IPS-NIHi7 (cell line): ENCODE data around the gene MAS1.

Experiments used
- DNase-seq: peaks from one replicate; pipeline ENCODE4 v3.0.0; 2012; ENCODE audit warnings: mixed read lengths; ENCODE audit errors: extremely low spot score

MAS1 gene

DNA sequence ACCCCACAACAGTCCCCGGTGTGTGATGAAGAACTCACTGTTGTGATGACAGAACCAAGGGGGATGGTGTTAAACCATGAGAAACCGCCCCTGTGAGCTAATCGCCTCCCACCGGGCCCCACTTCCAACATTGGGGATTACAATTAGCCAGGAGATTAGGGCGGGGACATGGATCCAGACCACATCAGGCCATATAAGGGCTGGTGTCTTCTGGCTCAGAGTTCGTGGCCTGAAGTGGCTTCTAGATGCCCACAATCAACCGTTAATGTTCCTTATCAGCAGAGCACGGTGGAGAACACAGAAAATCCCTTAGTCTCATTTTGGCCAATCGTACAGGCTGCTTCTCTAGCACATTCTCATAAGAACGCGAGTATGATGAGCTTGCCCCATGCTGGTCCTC lies 10.9 kb upstream of the MAS1 start:
- DNase-seq: no peak

DNA sequence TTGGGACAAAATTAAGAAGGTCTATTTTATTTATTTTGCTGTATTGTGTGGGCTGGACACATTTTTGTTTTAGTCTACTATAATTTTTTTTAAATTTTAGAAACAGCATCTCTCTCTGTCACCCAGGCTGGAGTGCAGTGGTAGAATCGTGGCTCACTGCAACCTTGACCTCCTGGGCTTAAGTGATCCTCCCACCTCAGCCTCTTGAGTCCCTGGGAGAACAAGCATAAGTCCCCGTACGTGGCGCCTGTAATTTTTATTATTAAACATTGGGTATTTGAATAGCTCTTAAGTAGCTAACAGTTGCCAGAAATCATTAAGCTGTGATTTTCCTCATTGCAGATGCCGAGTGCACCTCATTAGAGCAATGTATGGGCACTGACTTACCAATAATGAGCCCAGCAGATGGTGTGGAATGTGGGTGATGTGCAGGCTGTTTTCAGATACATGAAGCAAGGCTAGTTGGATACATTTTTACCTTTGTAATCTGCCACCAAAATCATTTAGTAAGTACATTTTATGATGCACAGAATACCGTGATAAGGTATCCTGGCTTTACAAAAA lies 10.3 kb upstream of the MAS1 start:
- no peak for DNase-seq

DNA sequence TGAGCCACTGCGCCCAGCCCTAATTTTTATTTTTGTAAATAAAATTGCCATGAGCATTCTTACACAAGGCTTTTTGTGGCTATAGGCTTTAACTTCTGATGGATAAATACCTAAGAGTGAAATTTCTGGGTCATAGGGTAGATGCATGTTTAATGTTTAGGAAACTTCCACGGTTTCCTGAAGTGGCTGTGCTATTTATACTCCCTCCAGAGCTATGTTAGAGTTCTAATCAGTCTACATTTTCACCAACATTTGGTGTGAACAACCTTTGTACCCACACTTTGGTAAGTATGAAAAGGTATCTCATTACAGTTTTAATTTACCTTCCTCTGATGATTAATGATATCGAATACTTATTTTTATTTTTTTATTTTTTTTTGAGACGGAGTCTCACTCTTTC lies 6.1 kb upstream of the MAS1 start:
- DNase-seq: no peak

DNA sequence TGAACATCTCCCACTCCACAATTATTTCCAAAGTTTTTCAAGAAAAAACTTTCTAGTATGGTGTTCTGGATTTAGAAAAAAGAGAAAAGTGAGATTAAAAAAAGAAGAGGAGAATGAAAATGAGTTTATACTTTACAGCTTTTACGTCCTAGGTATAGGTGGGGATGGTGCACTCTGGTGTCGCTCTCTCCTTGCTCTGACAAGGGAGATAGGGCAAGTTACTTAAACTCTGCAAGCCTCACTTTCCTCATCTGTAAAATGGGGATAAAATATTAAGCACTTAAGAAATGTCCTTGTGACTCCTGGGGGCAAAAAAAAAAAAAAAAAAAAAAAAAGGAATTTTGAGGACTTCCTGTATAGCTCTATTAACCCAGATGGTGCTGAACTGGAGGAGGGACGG lies 4.5 kb upstream of the MAS1 start:
- no peak for DNase-seq

DNA sequence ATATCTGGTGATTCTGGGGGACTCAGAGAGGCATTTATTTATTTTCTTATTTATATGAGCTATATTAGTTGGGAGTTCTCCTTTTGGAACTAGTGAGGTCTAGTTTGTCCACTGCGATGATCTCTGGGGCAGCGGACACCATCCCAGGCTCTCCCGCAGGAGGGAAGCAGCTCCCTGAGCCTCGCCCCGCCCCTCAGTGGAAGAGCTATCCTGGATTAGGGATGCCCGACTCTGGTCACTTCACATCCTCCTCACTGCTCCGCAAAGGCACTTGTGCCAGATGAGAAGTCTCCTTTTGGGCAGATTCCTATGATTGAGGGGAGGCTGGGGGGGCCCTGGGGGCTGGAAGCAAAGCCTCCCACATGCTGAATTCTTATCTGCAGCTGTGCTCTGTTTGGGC lies 3.6 kb upstream of the MAS1 start:
- DNase-seq: no peak

DNA sequence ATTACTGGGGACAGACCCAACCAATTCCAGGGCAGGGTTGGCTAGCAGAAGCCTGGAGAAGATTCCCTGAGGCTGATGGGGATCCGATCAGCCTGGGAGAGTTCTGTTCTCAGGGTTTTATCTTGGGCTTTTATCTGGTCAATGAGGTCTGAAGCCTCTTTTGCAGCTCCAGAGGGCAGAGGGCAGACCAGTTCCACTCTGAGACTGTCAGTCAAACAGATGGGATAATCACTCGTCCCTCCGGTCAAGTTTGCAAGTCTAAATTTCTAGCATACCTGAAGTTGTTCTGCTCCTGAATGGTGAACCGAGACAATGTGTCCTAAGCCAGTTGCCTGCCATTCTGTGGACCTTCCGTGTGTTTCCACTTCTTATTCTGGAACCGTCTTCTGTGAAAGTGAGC lies 3.0 kb upstream of the MAS1 start:
- DNase-seq: no peak

DNA sequence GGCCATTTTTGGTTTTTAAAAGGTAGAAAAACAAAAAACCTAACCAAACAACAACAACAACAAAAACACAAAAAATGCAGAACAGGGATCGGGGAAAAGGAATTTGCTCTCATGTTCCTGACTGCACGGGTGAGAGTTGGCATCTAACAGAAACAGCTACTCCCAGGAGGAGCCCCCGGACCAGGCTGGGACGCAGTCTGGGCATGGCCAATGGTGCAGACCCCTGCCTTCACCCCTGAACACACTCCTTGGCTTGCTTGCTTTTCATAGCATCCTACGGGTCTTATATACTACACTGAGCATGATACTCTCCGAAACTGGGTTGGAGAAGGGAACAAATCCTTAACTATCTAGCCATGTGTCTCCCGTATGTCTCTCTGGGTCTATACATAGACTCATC lies 587 bp upstream of the MAS1 start:
- no peak for DNase-seq

DNA sequence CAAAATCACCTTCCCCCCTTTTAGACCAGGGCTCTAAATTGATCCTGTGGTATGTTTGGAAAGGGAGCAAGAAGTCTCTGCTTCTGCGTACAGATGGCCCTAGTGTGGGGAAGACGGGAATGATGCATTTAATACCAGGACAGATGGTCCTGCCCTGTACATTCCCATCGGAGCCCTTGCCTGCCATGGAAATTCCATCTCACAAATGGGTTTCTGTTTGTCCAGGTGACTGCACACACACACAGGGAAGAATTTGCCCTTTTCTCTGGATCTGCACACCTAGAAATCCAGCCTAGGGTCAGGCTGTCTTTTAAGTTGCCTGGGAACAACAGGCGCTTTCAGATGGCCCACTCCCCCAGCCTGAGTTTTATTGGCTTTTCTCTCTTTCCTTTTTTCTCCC lies 1.3 kb downstream of the MAS1 start:
- no peak for DNase-seq

DNA sequence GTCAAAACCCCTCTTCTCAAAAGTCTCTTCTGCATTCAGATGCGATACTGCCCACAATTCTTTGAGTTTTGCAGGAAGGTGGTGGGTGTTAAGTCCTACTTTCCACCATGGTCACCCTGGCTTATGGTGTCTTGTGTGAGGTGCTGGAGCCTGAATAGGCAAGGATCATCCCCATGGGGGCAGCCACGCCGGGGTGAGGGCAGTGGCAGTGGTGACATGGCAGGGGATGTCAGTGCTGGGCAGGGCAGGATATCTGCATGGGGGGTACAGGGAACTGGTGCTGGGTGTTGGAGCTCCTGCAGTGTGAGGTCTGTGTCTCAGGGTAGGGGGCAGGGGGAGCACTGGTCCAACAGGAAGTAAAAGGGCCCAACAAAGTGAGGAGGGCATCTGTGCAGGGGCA lies 2.3 kb downstream of the MAS1 start:
- DNase-seq: no peak

DNA sequence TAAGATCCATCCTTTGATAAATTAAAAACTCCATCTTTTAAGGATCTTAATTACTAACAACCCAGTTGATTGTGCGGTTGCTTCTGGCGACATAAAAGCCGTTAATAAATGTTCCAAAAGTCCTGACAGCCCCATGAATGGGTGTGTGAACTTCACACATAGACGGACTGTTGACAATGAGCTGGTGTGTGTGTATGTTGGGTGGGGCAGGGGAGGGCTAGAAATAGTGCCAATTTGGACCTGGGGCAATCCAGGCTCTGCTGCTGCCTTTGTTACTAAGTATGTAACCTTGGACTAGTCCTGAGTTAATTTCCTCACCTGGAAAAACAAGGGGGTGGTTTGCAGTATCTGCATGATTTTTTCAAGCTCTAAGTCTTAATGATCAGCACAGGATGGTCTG lies 4.2 kb downstream of the MAS1 start:
- no peak for DNase-seq

DNA sequence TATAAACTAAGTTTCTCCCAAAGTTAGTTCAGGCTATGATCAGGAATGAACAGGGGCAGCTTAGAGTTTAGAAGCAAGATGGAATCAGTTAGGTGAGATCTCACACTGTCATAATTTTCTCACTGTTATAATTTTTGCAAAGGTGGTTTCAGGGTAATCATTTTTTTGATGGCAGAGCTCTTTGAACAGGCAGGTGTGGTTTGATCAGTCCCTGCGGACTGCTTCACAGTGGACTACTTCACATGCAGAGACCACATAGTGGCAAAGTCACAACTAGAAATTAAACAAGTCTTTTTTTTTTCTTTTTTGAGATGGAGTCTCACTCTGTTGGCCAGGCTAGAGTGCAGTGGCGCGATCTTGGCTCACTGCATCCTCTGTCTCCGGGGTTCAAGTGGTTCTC lies 6.8 kb downstream of the MAS1 start:
- no peak for DNase-seq

DNA sequence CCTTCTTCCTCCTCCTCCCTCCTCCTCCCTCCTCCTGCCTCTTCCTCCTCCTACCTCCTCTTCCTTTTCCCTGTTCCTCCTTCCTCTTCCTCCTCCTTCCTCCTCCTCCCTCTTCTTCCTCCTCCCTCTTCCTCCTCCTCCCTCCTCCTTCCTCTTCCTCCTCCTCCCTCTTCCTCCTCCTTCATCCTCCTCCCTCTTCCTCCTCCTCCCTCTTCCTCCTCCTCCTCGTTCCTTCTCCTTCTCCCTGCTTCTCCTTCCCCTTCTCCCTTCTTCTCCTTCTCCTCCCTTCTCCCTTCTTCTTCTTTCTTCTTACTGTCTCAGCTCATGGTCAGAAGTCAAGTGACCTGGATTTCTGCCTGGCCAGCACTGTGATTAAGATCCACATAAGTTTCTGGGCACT lies 7.7 kb downstream of the MAS1 start:
- no peak for DNase-seq

DNA sequence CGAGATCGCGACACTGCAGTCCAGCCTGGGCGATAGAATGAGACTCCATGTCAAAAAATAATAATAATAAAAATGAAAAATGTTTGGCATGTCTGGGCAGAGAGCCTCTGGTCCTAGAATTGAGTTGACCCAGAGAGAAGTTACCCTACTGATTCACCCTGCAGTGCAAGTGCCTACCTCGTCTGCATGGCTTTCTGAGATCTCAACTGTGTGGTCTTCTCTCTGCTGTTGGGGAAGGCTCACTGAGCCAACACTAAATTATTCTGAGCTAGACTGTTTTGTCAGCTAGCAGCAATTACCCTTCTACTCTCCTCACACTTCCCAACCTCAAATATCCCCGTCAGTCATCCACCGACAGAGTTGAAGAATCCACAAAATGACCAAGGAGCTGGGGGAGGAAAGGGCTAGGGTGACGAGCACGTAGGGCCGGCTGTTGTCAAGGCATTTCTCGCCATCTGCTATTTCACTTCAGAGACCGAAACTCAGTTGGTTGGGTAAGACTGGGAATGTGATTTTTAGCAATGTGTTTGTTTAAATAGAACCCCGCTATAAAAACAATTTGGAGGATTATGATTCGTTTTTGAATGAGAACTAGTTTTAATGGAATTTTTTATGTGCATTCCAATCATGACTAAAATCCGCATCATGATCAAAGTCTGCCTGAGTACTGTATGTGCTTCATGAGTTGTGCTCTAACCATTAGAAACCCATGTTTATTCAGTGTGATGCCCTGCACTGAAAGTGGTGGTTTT lies 9.4 kb downstream of the MAS1 start:
- no peak for DNase-seq

DNA sequence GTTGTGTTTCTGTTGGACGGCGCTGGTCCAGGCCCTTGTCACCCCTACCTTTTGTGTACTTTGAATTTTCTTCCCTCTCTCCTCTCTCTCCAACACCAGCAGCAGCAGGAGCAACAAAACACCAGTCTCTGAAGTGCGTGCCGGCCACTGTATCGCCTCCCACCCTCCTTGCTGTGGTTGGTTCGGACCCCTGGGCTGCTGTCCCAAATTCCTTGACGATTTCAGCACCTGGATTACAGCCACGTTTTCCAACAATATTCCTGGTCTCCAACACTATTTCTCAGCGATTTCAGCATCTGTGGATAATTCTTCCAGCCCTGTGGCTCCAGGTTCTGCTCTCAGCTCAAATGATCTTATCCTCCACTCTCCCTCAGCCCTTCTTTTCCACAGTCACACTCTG lies 11.8 kb downstream of the MAS1 start:
- no peak for DNase-seq

DNA sequence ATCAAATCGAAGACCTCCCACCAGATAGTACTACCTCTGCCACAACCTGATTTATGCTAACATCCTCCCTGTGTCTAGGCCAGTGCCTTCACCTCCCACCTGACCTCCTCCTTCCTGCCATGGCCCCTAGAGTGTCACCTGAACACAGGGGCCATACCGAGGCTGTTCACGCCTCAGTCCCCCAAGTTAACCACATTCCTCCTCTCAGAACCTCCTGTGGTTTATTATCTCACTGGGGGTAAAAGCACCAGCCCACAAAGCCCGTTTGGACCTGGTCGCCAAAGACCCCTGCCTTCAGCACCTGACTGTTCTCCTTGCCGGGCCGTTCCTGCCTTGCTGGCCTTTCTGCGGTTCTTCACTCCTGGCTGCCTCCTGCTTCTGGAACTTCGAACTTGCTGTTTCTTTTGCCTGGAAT lies 13.7 kb downstream of the MAS1 start:
- DNase-seq: no peak

DNA sequence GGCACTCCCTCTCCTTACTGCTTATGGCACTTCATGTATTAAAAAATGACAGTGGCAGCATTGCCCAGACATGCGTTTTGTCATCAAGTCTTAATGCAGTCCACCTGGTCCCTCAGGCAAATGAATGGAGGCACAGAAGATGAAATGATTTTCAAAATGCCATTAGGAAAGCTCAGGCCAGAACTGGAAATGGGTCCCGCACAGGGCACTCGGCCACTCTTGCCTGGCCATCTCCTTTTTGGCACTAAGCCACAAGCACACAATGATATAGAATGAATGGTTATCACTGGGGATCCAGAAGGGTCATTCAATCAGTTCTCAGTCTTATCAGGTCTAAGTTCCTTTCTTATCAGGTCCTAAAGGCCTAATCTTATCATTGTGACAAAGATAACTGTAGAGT lies 15.6 kb downstream of the MAS1 start:
- DNase-seq: no peak

DNA sequence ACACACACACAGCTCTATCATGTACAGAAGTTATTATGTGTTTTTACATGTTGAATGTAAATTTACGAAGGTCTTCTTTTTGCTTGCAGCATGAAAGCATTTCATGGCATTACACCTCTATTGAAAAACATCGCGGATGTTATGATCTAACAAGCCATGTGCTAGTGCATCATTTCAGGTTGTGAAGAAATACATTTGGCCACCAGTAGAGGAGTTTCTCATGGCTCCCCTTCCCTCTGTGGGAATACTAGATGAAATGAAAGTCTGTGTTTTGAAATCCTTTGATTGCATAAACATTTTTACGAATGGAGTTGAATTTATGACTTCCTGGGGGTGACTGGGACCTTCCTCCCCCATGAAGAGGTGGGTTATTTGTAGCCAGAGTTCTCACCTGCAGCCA lies 17.7 kb downstream of the MAS1 start:
- no peak for DNase-seq

DNA sequence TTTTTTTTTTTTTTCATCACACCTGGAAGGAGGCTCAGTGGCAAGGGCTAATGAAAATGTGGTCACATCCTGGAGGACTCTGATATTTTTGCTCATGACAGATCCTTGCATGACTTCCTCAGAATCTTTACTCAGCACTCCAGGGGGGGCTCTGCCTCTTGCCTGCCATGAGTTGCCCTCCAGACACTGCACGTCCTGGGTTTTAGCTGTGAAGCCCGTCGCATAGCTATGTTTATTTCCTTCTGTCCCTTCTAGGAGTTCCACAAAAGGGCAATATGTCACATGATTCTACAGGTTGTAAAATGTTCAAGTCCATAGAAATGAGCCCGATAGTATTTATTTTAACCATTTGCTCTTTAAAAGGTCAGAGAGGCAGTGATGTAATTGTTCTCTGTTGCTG lies 18.2 kb downstream of the MAS1 start:
- no peak for DNase-seq

DNA sequence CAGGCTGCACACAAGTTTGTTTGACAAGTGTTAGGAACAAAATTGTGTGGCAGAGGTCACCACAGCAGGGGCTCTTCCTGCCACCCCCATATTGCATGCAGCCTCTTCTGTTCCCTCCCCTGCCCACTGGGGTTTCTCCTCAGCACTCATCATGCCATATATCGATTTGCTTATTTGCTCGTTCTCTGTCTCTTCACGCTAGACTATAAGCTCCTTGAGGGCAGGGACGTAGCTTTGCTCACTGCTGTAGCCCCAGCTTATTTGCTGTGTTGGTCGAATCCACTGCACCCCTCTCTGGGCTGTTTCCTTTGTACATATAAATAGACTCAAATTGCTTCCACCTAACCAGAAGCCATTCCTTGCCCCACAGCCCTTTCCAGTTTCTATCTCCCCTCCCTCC lies 19.6 kb downstream of the MAS1 start:
- DNase-seq: no peak

DNA sequence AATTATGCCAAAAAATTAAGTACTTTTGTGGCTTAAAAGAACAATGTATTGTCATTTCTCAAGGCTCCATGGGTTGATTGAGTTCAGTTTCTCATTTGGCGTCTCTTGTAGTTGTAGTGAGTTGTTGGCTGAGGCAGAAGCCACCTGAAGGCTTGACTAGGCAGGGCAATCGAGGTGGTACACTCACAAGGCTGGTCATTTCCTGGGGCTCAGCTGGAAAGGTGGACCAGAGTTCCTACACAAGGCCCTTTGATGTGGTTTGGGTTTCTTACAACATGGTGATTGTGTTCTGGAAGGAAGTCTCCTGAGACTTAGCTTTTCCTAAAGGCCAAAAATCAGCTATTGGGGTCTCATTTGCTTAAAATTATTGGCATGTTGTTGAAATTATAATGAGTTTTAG lies 22.6 kb downstream of the MAS1 start:
- DNase-seq: no peak

DNA sequence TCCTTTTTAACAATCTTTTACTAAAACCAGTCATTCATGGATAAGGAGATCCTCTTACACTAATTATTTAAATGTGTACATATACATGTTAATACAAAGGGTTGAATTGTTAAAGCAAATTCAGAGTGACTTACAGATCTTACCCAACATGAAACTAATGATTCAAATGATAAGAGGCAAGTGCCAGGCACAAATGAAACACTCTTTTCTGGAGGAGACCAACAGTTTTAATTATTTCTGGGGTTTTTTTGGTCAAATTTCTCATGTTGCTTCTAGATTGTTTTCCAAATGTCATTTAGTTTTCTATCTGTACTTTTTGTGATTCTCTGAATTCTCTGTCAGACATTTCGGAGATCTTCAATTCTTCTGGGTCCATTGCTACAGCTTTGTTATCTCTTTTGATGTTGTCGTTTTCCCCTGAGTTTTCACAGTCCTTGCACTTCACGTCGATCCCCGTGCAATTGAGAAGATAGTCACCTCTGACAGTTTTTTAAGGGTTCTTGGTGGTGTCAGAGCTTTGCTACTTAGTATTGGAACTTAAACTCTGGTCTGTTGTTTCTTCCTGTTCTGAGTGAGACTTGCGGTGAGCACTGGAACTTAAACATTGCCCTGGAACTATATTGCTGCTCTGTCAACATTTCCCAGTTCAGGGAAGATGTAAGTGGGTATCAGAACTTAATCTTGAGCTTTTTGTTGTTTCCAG lies 23.2 kb downstream of the MAS1 start:
- DNase-seq: no peak

DNA sequence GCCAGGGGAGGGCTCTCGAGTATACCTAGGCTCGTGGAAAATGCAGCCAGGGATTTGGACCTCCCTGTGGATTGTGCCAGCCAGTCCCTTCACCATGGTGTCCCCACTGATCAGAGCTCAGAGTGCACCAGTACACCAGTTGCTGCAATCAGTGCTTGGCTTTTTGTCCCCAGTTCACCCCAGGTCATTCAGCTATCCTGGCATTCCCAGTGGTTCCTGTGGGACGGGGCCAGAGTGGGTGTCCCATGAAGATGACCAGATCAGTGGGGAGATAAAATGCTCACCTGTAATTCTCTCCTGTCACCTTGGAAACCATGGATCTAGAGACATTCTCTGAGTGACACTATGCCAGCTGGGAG lies 23.8 kb downstream of the MAS1 start:
- no peak for DNase-seq

DNA sequence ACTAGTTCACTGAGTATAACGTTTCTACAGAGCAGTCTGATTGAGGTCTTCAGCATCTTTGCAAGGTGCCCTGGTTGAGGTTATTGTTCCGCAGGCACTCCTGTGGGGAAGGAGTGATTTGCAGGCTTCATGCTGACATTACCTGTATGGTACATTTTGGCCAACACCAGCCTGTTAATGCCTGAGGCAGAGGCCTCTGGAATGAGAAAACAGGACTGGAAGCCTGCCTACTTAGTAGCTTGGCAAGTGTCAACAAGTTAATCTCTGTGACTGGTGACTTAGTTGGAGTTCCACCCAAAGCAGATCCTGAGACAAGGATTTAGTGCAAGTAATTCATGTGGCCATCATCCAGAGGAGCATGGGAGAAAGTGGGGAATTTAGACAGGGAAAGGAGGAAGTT lies 24.6 kb downstream of the MAS1 start:
- no peak for DNase-seq

DNA sequence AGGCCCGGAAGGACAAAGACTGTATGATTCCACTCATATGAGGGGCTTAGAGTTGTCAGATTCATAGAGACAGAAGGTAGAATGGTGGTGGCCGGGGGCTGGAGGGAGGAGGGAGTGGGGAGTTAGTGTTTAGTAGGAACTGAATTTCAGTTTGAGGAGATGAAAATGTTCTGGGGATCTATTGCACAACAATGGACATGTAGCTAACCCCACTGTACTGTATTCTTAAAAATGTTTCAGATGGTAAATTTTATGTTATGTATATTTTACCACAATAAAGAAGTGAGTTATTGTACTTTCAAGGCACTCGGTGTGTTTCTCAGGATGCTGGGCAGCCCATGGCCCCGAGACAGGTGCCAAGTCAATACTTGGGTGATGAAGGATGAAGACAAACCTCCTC lies 25.4 kb downstream of the MAS1 start:
- no peak for DNase-seq
